ENCODE results near the gene CFAP299.

The CFAP299 gene

GRCh38 chr4:80462621-80463091 is 127.1 kb downstream of the CFAP299 start:
- H3K9ac ChIP-seq (ENCODE audit: low read length), result no peak overlapping the region
- H3K36me3 ChIP-seq (ENCODE audit: control insufficient read depth, insufficient read depth, low read length), result no peaks in the 10 kb centered on the region
- H3K4me1 ChIP-seq (ENCODE audit: control insufficient read depth, insufficient read depth, low read length), result no peaks in the 10 kb centered on the region
- H3K9me3 ChIP-seq (ENCODE audit: control insufficient read depth, low read length), result no peaks in the 10 kb centered on the region
- H3K27me3 ChIP-seq (ENCODE audit: control insufficient read depth, insufficient read depth, low read length), result no peaks in the 10 kb centered on the region
- no peak overlapping the region for H3K4me3 ChIP-seq (ENCODE audit: low read length)

GRCh38 chr4:80463509-80463908 is 128.0 kb downstream of the CFAP299 start:
- Histone ChIP-seq H3K27me3 (ENCODE audit: control insufficient read depth, insufficient read depth, low read length) (no peaks in the 10 kb centered on the region), H3K9ac (ENCODE audit: low read length) (no peak overlapping the region), H3K4me3 (ENCODE audit: low read length) (no peak overlapping the region), H3K9me3 (ENCODE audit: control insufficient read depth, low read length) (no peaks in the 10 kb centered on the region), H3K36me3 (ENCODE audit: control insufficient read depth, insufficient read depth, low read length) (no peaks in the 10 kb centered on the region), H3K4me1 (ENCODE audit: control insufficient read depth, insufficient read depth, low read length) (no peaks in the 10 kb centered on the region)

GRCh38 chr4:80465238-80465637 is 129.7 kb downstream of the CFAP299 start:
- H3K27me3 ChIP-seq (ENCODE audit: control insufficient read depth, insufficient read depth, low read length), result no peaks in the 10 kb centered on the region
- no peak overlapping the region for H3K4me3 ChIP-seq (ENCODE audit: low read length)
- H3K36me3 ChIP-seq (ENCODE audit: control insufficient read depth, insufficient read depth, low read length), result no peaks in the 10 kb centered on the region
- no peaks in the 10 kb centered on the region for H3K9me3 ChIP-seq (ENCODE audit: control insufficient read depth, low read length)
- H3K9ac ChIP-seq (ENCODE audit: low read length), result no peak overlapping the region
- no peaks in the 10 kb centered on the region for H3K4me1 ChIP-seq (ENCODE audit: control insufficient read depth, insufficient read depth, low read length)

GRCh38 chr4:80465736-80466135 is 130.2 kb downstream of the CFAP299 start:
- H3K36me3 ChIP-seq (ENCODE audit: control insufficient read depth, insufficient read depth, low read length), result no peaks in the 10 kb centered on the region
- H3K27me3 ChIP-seq (ENCODE audit: control insufficient read depth, insufficient read depth, low read length), result no peaks in the 10 kb centered on the region
- no peaks in the 10 kb centered on the region for H3K4me1 ChIP-seq (ENCODE audit: control insufficient read depth, insufficient read depth, low read length)
- no peaks in the 10 kb centered on the region for H3K9me3 ChIP-seq (ENCODE audit: control insufficient read depth, low read length)
- no peak overlapping the region for H3K9ac ChIP-seq (ENCODE audit: low read length)
- H3K4me3 ChIP-seq (ENCODE audit: low read length), result no peak overlapping the region

- Histone ChIP-seq H3K27me3 (ENCODE audit: control insufficient read depth, insufficient read depth, low read length) (no peaks in the 10 kb centered on the region), H3K4me3 (ENCODE audit: low read length) (no peak overlapping the region), H3K9ac (ENCODE audit: low read length) (no peak overlapping the region), H3K9me3 (ENCODE audit: control insufficient read depth, low read length) (no peaks in the 10 kb centered on the region), H3K36me3 (ENCODE audit: control insufficient read depth, insufficient read depth, low read length) (no peaks in the 10 kb centered on the region), H3K4me1 (ENCODE audit: control insufficient read depth, insufficient read depth, low read length) (no peaks in the 10 kb centered on the region)
Measured at GRCh38 chr4:80466618-80467017, 131.1 kb downstream of the CFAP299 start.

GRCh38 chr4:80471756-80472155 is 136.2 kb downstream of the CFAP299 start:
- Histone ChIP-seq H3K9ac (ENCODE audit: low read length) (no peak overlapping the region), H3K4me1 (ENCODE audit: control insufficient read depth, insufficient read depth, low read length) (no peaks in the 10 kb centered on the region), H3K9me3 (ENCODE audit: control insufficient read depth, low read length) (no peaks in the 10 kb centered on the region), H3K36me3 (ENCODE audit: control insufficient read depth, insufficient read depth, low read length) (no peaks in the 10 kb centered on the region), H3K4me3 (ENCODE audit: low read length) (no peak overlapping the region), H3K27me3 (ENCODE audit: control insufficient read depth, insufficient read depth, low read length) (no peaks in the 10 kb centered on the region)

GRCh38 chr4:80475236-80475635 is 139.7 kb downstream of the CFAP299 start:
- Histone ChIP-seq H3K9me3 (ENCODE audit: control insufficient read depth, low read length) (no peaks in the 10 kb centered on the region), H3K36me3 (ENCODE audit: control insufficient read depth, insufficient read depth, low read length) (no peaks in the 10 kb centered on the region), H3K9ac (ENCODE audit: low read length) (no peak overlapping the region), H3K27me3 (ENCODE audit: control insufficient read depth, insufficient read depth, low read length) (no peaks in the 10 kb centered on the region), H3K4me3 (ENCODE audit: low read length) (no peak overlapping the region), H3K4me1 (ENCODE audit: control insufficient read depth, insufficient read depth, low read length) (no peaks in the 10 kb centered on the region)

GRCh38 chr4:80475798-80476197 is 140.3 kb downstream of the CFAP299 start:
- no peaks in the 10 kb centered on the region for H3K36me3 ChIP-seq (ENCODE audit: control insufficient read depth, insufficient read depth, low read length)
- no peaks in the 10 kb centered on the region for H3K9me3 ChIP-seq (ENCODE audit: control insufficient read depth, low read length)
- no peak overlapping the region for H3K9ac ChIP-seq (ENCODE audit: low read length)
- no peaks in the 10 kb centered on the region for H3K4me1 ChIP-seq (ENCODE audit: control insufficient read depth, insufficient read depth, low read length)
- H3K4me3 ChIP-seq (ENCODE audit: low read length), result no peak overlapping the region
- no peaks in the 10 kb centered on the region for H3K27me3 ChIP-seq (ENCODE audit: control insufficient read depth, insufficient read depth, low read length)

GRCh38 chr4:80484712-80485111 is 149.2 kb downstream of the CFAP299 start:
- Histone ChIP-seq H3K36me3 (ENCODE audit: control insufficient read depth, insufficient read depth, low read length) (no peaks in the 10 kb centered on the region), H3K9ac (ENCODE audit: low read length) (no peak overlapping the region), H3K4me3 (ENCODE audit: low read length) (no peak overlapping the region), H3K27me3 (ENCODE audit: control insufficient read depth, insufficient read depth, low read length) (no peaks in the 10 kb centered on the region), H3K9me3 (ENCODE audit: control insufficient read depth, low read length) (no peaks in the 10 kb centered on the region), H3K4me1 (ENCODE audit: control insufficient read depth, insufficient read depth, low read length) (no peaks in the 10 kb centered on the region)

GRCh38 chr4:80486603-80487002 is 151.1 kb downstream of the CFAP299 start:
- Histone ChIP-seq H3K4me3 (ENCODE audit: low read length) (no peak overlapping the region), H3K36me3 (ENCODE audit: control insufficient read depth, insufficient read depth, low read length) (no peaks in the 10 kb centered on the region), H3K27me3 (ENCODE audit: control insufficient read depth, insufficient read depth, low read length) (no peaks in the 10 kb centered on the region), H3K9me3 (ENCODE audit: control insufficient read depth, low read length) (no peaks in the 10 kb centered on the region), H3K9ac (ENCODE audit: low read length) (no peak overlapping the region), H3K4me1 (ENCODE audit: control insufficient read depth, insufficient read depth, low read length) (no peaks in the 10 kb centered on the region)

- no peaks in the 10 kb centered on the region for H3K36me3 ChIP-seq (ENCODE audit: control insufficient read depth, insufficient read depth, low read length)
- peaks cover 9% of the 10 kb centered on the region for H3K4me1 ChIP-seq (ENCODE audit: control insufficient read depth, insufficient read depth, low read length)
- no peak overlapping the region for H3K4me3 ChIP-seq (ENCODE audit: low read length)
- H3K27me3 ChIP-seq (ENCODE audit: control insufficient read depth, insufficient read depth, low read length), result no peaks in the 10 kb centered on the region
- no peaks in the 10 kb centered on the region for H3K9me3 ChIP-seq (ENCODE audit: control insufficient read depth, low read length)
- H3K9ac ChIP-seq (ENCODE audit: low read length), result no peak overlapping the region
Measured at GRCh38 chr4:80489798-80490197, 154.3 kb downstream of the CFAP299 start.

- H3K9me3 ChIP-seq (ENCODE audit: control insufficient read depth, low read length), result no peaks in the 10 kb centered on the region
- no peak overlapping the region for H3K4me3 ChIP-seq (ENCODE audit: low read length)
- H3K27me3 ChIP-seq (ENCODE audit: control insufficient read depth, insufficient read depth, low read length), result no peaks in the 10 kb centered on the region
- no peaks in the 10 kb centered on the region for H3K36me3 ChIP-seq (ENCODE audit: control insufficient read depth, insufficient read depth, low read length)
- H3K4me1 ChIP-seq (ENCODE audit: control insufficient read depth, insufficient read depth, low read length), result peaks cover 9% of the 10 kb centered on the region
- no peak overlapping the region for H3K9ac ChIP-seq (ENCODE audit: low read length)
Measured at GRCh38 chr4:80492761-80493160, 157.2 kb downstream of the CFAP299 start.

GRCh38 chr4:80495865-80496264 is 160.3 kb downstream of the CFAP299 start:
- Histone ChIP-seq H3K9ac (ENCODE audit: low read length) (no peak overlapping the region), H3K27me3 (ENCODE audit: control insufficient read depth, insufficient read depth, low read length) (no peaks in the 10 kb centered on the region), H3K4me1 (ENCODE audit: control insufficient read depth, insufficient read depth, low read length) (peaks cover 9% of the 10 kb centered on the region), H3K4me3 (ENCODE audit: low read length) (no peak overlapping the region), H3K9me3 (ENCODE audit: control insufficient read depth, low read length) (no peaks in the 10 kb centered on the region), H3K36me3 (ENCODE audit: control insufficient read depth, insufficient read depth, low read length) (no peaks in the 10 kb centered on the region)
